ENCODE results near the gene THAP10.
"Not testable (repeated sequence)": the region's sequence is repeated elsewhere in the genome, so short reads cannot be mapped to it uniquely, and the experiment has no call there.

The THAP10 gene

GRCh38 chr15:70892002-70892911 is at the start of gene THAP10, which contains the start of gene LRRC49:
Gene THAP10 (minus strand): TSS chr15:70892433. CDS start chr15:70892272, 161 bp downstream.
Gene LRRC49 (plus strand): TSS chr15:70892826. CDS start chr15:70892895, 69 bp downstream.
- peak; percentile 65 for DNase-seq (ENCODE audit: low read depth, low spot score)

- DNase-seq (ENCODE audit: low read depth, low spot score) = no peak
These were observed 44.1 kb upstream of the THAP10 start for GRCh38 chr15:70936326-70936725.

GRCh38 chr15:70935631-70936030 is 43.4 kb upstream of the THAP10 start:
- no peak for DNase-seq (ENCODE audit: low read depth, low spot score)

- DNase-seq (ENCODE audit: low read depth, low spot score) = no peak
These were observed 41.2 kb upstream of the THAP10 start for GRCh38 chr15:70933411-70933810.

- DNase-seq (ENCODE audit: low read depth, low spot score) = no peak
These were observed 40.2 kb upstream of the THAP10 start for GRCh38 chr15:70932397-70932796.

GRCh38 chr15:70931821-70932220 is 39.6 kb upstream of the THAP10 start:
- DNase-seq (ENCODE audit: low read depth, low spot score) = no peak

GRCh38 chr15:70926914-70927313 is 34.7 kb upstream of the THAP10 start:
- not testable (repeated sequence) for DNase-seq (ENCODE audit: low read depth, low spot score)

- DNase-seq (ENCODE audit: low read depth, low spot score) = no peak
These were observed 31.3 kb upstream of the THAP10 start for GRCh38 chr15:70923311-70924080.

- DNase-seq (ENCODE audit: low read depth, low spot score) = no peak
These were observed 29.9 kb upstream of the THAP10 start for GRCh38 chr15:70922119-70922518.

GRCh38 chr15:70920981-70921696 is 28.9 kb upstream of the THAP10 start:
- no peak for DNase-seq (ENCODE audit: low read depth, low spot score)

- DNase-seq (ENCODE audit: low read depth, low spot score) = no peak
These were observed 25.7 kb upstream of the THAP10 start for GRCh38 chr15:70917955-70918354.

- no peak for DNase-seq (ENCODE audit: low read depth, low spot score)
These were observed 24.3 kb upstream of the THAP10 start for GRCh38 chr15:70916531-70916930.

GRCh38 chr15:70912187-70912586 is 20.0 kb upstream of the THAP10 start:
- no peak for DNase-seq (ENCODE audit: low read depth, low spot score)

GRCh38 chr15:70910958-70911357 is 18.7 kb upstream of the THAP10 start:
- DNase-seq (ENCODE audit: low read depth, low spot score) = no peak

- no peak for DNase-seq (ENCODE audit: low read depth, low spot score)
These were observed 15.7 kb upstream of the THAP10 start for GRCh38 chr15:70907784-70908471.

- DNase-seq (ENCODE audit: low read depth, low spot score) = no peak
These were observed 14.6 kb upstream of the THAP10 start for GRCh38 chr15:70906842-70907241.

- peak; percentile 23 for DNase-seq (ENCODE audit: low read depth, low spot score)
These were observed 9.9 kb upstream of the THAP10 start for GRCh38 chr15:70902107-70902506.

- DNase-seq (ENCODE audit: low read depth, low spot score) = no peak
These were observed 803 bp upstream of the THAP10 start for GRCh38 chr15:70892912-70893560.

- DNase-seq (ENCODE audit: low read depth, low spot score) = no peak
These were observed 9.9 kb downstream of the THAP10 start for GRCh38 chr15:70882361-70882760.

GRCh38 chr15:70880781-70881180 is 11.5 kb downstream of the THAP10 start:
- no peak for DNase-seq (ENCODE audit: low read depth, low spot score)

GRCh38 chr15:70879401-70879800 is 12.8 kb downstream of the THAP10 start:
- DNase-seq (ENCODE audit: low read depth, low spot score) = no peak
